Measurements from ENCODE around the gene SCFD2.

GRCh38 chr4:53173576-53173975 is 192.3 kb downstream of the SCFD2 start:
- TF ChIP-seq FOXM1 (IDR thresholded peaks at IDR 0.05; ENCODE audit: borderline replicate concordance): no peak
- TF ChIP-seq SP1 (IDR thresholded peaks at IDR 0.05): no peak
- TF ChIP-seq BHLHE40 (IDR thresholded peaks at IDR 0.05; ENCODE audit: borderline replicate concordance): no peak
- no peak for TF ChIP-seq FOXA1 (IDR thresholded peaks at IDR 0.05)
- no peak for TF ChIP-seq TARDBP (IDR thresholded peaks at IDR 0.05)
